HEK293 (cell line): ENCODE results near the gene DAND5.

ENCODE experiments used
- BCL11A ChIP-seq: fragments of 450-650 bp; formaldehyde crosslinking; IDR thresholded peaks from 2 replicates; pipeline ENCODE4 v1.5.1; 2016; ENCODE audit warnings: low read depth, missing biosample characterization, missing genetic modification characterization
- GLIS1 ChIP-seq: fragments of 450-650 bp; formaldehyde crosslinking; IDR thresholded peaks from 2 replicates; pipeline ENCODE4 v1.5.1; 2016; ENCODE audit warnings: missing biosample characterization, missing genetic modification characterization
- HOXA7 ChIP-seq: sonication (generic); formaldehyde crosslinking; IDR thresholded peaks from 2 replicates; pipeline ENCODE4 v1.8.1; 2022; ENCODE audit warnings: missing genetic modification reagents, borderline replicate concordance
- ZEB2 ChIP-seq: fragments of 450-650 bp; formaldehyde crosslinking; IDR thresholded peaks from 2 replicates; pipeline ENCODE4 v1.5.1; 2016; ENCODE audit warnings: missing biosample characterization, missing genetic modification characterization
- ZNF112 ChIP-seq: fragments of 450-650 bp; formaldehyde crosslinking; IDR thresholded peaks from 2 replicates; pipeline ENCODE4 v1.5.0; 2017; ENCODE audit warnings: missing biosample characterization, missing genetic modification characterization
- ZNF16 ChIP-seq: fragments of 450-650 bp; formaldehyde crosslinking; IDR thresholded peaks from 2 replicates; pipeline ENCODE4 v1.5.1; 2016; ENCODE audit warnings: low read depth, missing biosample characterization, missing genetic modification characterization
- ZNF175 ChIP-seq: fragments of 450-650 bp; formaldehyde crosslinking; IDR thresholded peaks from 2 replicates; pipeline ENCODE4 v1.5.1; 2016; ENCODE audit warnings: missing biosample characterization, missing genetic modification characterization
- ZNF211 ChIP-seq: fragments of 450-650 bp; formaldehyde crosslinking; IDR thresholded peaks from 2 replicates; pipeline ENCODE4 v1.5.1; 2016; ENCODE audit warnings: low read depth, missing biosample characterization, missing genetic modification characterization
- ZNF23 ChIP-seq: fragments of 450-650 bp; formaldehyde crosslinking; IDR thresholded peaks from 2 replicates; pipeline ENCODE4 v1.5.1; 2016; ENCODE audit warnings: missing biosample characterization, missing genetic modification characterization, borderline replicate concordance
- ZNF239 ChIP-seq: fragments of 450-650 bp; formaldehyde crosslinking; IDR thresholded peaks from 2 replicates; pipeline ENCODE4 v1.5.1; 2016; ENCODE audit warnings: missing biosample characterization, missing genetic modification characterization
- ZNF24 ChIP-seq: fragments of 450-650 bp; formaldehyde crosslinking; IDR thresholded peaks from 2 replicates; pipeline ENCODE4 v1.5.1; 2016; ENCODE audit warnings: missing biosample characterization, missing genetic modification characterization
- ZNF274 ChIP-seq, 2 experiments: fragments of 200-500 bp in 1 of 2; fragments of 450-650 bp in 1 of 2; sonication (Bioruptor generic) in 1 of 2; formaldehyde crosslinking in 1 of 2; IDR thresholded peaks; 2 replicates each; pipeline versions ENCODE4 v1.5.1 to v1.6.1; 2014 to 2016; ENCODE audit warnings: borderline replicate concordance in 1 of 2, inconsistent platforms in 1 of 2, low read length in 1 of 2, missing biosample characterization in 1 of 2, missing genetic modification characterization in 1 of 2
- ZNF302 ChIP-seq: fragments of 450-650 bp; formaldehyde crosslinking; IDR thresholded peaks from 2 replicates; pipeline ENCODE4 v1.5.1; 2016; ENCODE audit warnings: missing biosample characterization, missing genetic modification characterization, low read depth
- ZNF324 ChIP-seq: fragments of 450-650 bp; formaldehyde crosslinking; IDR thresholded peaks from 2 replicates; pipeline ENCODE4 v1.5.1; 2016; ENCODE audit warnings: missing biosample characterization, missing genetic modification characterization
- ZNF394 ChIP-seq: fragments of 450-650 bp; formaldehyde crosslinking; IDR thresholded peaks from 2 replicates; pipeline ENCODE4 v1.5.1; 2016; ENCODE audit warnings: missing biosample characterization, missing genetic modification characterization, mild to moderate bottlenecking, moderate library complexity, borderline replicate concordance
- ZNF555 ChIP-seq: fragments of 450-650 bp; formaldehyde crosslinking; conservative IDR thresholded peaks from 2 replicates; pipeline ENCODE4 v1.5.1; 2017; ENCODE audit warnings: missing biosample characterization, mild to moderate bottlenecking, missing genetic modification characterization, inconsistent platforms
- ZNF561 ChIP-seq: fragments of 450-650 bp; IDR thresholded peaks from 2 replicates; pipeline ENCODE4 v1.5.1; 2018; ENCODE audit warnings: missing biosample characterization, missing genetic modification characterization, borderline replicate concordance
- ZNF707 ChIP-seq: fragments of 450-650 bp; formaldehyde crosslinking; IDR thresholded peaks from 2 replicates; pipeline ENCODE4 v1.5.1; 2016; ENCODE audit warnings: missing biosample characterization, missing genetic modification characterization
- ZNF843 ChIP-seq: fragments of 450-650 bp; formaldehyde crosslinking; IDR thresholded peaks from 2 replicates; pipeline ENCODE4 v1.5.1; 2016; ENCODE audit warnings: missing biosample characterization, missing genetic modification characterization
- TF ChIP-seq, protein P1 (sequence below): fragments of 450-650 bp; formaldehyde crosslinking; IDR thresholded peaks from 2 replicates; pipeline ENCODE4 v1.5.1; 2016; ENCODE audit warnings: missing biosample characterization, missing genetic modification characterization
- TF ChIP-seq, protein P2 (sequence below): fragments of 450-650 bp; formaldehyde crosslinking; IDR thresholded peaks from 2 replicates; pipeline ENCODE4 v1.5.1; 2016; ENCODE audit warnings: missing biosample characterization, missing genetic modification characterization
- TF ChIP-seq, protein P3 (sequence below): fragments of 450-650 bp; formaldehyde crosslinking; IDR thresholded peaks from 2 replicates; pipeline ENCODE4 v1.5.1; 2016; ENCODE audit warnings: missing biosample characterization, missing genetic modification characterization, borderline replicate concordance
- TF ChIP-seq, protein P4 (sequence below): fragments of 450-650 bp; formaldehyde crosslinking; IDR thresholded peaks from 2 replicates; pipeline ENCODE4 v1.5.1; 2016; ENCODE audit warnings: missing biosample characterization, missing genetic modification characterization
- TF ChIP-seq, protein P5 (sequence below): fragments of 450-650 bp; formaldehyde crosslinking; IDR thresholded peaks from 2 replicates; pipeline ENCODE4; 2016; ENCODE audit warnings: missing biosample characterization, missing genetic modification characterization
- TF ChIP-seq, protein P6 (sequence below): fragments of 450-650 bp; formaldehyde crosslinking; IDR thresholded peaks from 2 replicates; pipeline ENCODE4 v1.5.1; 2016; ENCODE audit warnings: missing biosample characterization, missing genetic modification characterization

The DAND5 gene

DNA sequence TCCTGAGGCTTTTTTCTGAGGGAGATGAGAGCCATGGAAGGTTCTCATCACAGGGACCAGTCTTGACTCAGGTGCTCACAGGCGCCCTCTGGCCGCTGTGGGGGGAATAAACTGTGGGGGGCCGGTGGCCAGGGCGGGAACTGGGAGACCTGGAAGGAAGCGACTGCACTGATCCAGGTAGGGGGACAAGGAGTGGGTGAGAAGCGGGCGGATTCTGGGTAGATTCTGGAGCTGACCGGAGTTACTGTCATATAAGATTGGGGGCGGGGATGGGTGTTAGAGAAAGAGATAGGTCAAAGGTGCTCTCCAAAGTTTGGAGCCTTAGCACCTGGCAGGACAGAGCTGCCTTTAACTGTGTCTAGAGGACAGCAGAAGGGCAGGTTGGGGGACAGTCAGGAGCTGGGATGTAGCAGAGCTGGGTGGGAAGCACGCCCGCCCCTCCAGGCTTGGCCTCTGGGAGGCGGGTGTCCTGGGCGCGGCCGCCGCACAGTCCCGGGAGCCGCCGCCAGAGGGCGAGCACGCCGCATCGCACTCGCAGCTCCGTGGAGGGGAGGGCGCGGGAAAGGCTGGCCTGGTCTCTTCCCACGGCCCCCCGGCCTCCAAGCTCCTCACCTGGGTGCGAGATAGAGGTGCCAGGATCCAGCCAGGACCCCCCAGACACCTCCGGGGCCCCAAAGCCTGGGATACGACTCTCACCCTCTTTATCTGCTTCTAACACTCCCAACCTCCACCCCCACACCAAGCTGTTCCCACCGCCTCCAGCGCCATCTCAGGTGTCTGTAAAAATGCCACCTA, 4.2 kb upstream of the DAND5 start (continued):
- TF ChIP-seq, protein P1, sequence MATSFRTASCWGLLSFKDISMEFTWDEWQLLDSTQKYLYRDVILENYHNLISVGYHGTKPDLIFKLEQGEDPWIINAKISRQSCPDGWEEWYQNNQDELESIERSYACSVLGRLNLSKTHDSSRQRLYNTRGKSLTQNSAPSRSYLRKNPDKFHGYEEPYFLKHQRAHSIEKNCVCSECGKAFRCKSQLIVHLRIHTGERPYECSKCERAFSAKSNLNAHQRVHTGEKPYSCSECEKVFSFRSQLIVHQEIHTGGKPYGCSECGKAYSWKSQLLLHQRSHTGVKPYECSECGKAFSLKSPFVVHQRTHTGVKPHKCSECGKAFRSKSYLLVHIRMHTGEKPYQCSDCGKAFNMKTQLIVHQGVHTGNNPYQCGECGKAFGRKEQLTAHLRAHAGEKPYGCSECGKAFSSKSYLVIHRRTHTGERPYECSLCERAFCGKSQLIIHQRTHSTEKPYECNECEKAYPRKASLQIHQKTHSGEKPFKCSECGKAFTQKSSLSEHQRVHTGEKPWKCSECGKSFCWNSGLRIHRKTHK (tag by site-specific recombination) = no peak
- TF ChIP-seq, protein P2, sequence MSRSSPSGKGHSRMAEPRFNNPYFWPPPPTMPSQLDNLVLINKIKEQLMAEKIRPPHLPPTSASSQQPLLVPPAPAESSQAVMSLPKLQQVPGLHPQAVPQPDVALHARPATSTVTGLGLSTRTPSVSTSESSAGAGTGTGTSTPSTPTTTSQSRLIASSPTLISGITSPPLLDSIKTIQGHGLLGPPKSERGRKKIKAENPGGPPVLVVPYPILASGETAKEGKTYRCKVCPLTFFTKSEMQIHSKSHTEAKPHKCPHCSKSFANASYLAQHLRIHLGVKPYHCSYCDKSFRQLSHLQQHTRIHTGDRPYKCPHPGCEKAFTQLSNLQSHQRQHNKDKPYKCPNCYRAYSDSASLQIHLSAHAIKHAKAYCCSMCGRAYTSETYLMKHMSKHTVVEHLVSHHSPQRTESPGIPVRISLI (tag by site-specific recombination) = no peak
- TF ChIP-seq ZNF394 = peak; percentile 67
- no peak for TF ChIP-seq BCL11A (tag by site-specific recombination)
- TF ChIP-seq, protein P3, sequence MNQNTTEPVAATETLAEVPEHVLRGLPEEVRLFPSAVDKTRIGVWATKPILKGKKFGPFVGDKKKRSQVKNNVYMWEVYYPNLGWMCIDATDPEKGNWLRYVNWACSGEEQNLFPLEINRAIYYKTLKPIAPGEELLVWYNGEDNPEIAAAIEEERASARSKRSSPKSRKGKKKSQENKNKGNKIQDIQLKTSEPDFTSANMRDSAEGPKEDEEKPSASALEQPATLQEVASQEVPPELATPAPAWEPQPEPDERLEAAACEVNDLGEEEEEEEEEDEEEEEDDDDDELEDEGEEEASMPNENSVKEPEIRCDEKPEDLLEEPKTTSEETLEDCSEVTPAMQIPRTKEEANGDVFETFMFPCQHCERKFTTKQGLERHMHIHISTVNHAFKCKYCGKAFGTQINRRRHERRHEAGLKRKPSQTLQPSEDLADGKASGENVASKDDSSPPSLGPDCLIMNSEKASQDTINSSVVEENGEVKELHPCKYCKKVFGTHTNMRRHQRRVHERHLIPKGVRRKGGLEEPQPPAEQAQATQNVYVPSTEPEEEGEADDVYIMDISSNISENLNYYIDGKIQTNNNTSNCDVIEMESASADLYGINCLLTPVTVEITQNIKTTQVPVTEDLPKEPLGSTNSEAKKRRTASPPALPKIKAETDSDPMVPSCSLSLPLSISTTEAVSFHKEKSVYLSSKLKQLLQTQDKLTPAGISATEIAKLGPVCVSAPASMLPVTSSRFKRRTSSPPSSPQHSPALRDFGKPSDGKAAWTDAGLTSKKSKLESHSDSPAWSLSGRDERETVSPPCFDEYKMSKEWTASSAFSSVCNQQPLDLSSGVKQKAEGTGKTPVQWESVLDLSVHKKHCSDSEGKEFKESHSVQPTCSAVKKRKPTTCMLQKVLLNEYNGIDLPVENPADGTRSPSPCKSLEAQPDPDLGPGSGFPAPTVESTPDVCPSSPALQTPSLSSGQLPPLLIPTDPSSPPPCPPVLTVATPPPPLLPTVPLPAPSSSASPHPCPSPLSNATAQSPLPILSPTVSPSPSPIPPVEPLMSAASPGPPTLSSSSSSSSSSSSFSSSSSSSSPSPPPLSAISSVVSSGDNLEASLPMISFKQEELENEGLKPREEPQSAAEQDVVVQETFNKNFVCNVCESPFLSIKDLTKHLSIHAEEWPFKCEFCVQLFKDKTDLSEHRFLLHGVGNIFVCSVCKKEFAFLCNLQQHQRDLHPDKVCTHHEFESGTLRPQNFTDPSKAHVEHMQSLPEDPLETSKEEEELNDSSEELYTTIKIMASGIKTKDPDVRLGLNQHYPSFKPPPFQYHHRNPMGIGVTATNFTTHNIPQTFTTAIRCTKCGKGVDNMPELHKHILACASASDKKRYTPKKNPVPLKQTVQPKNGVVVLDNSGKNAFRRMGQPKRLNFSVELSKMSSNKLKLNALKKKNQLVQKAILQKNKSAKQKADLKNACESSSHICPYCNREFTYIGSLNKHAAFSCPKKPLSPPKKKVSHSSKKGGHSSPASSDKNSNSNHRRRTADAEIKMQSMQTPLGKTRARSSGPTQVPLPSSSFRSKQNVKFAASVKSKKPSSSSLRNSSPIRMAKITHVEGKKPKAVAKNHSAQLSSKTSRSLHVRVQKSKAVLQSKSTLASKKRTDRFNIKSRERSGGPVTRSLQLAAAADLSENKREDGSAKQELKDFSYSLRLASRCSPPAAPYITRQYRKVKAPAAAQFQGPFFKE (tag by site-specific recombination) = no peak
- TF ChIP-seq ZNF211 (tag by site-specific recombination) = no peak
- TF ChIP-seq ZNF324 (tag by site-specific recombination) = peak; percentile 71
- no peak for TF ChIP-seq ZNF112 (tag by site-specific recombination)
- no peak for TF ChIP-seq ZNF274 (IDR thresholded peaks at IDR 0.05; ENCODE audit: low read length)
- no peak for TF ChIP-seq ZNF274 (tag by site-specific recombination; IDR thresholded peaks at IDR 0.05; ENCODE audit: borderline replicate concordance)
- TF ChIP-seq ZNF843 (tag by site-specific recombination) = peak; percentile 52
- no peak; the same call in 1 of the 2 replicates for TF ChIP-seq ZNF24 (tag by site-specific recombination)
- TF ChIP-seq ZNF23 = no peak
- no peak for TF ChIP-seq ZNF555
- no peak for TF ChIP-seq ZNF239 (tag by site-specific recombination)
- TF ChIP-seq, protein P4, sequence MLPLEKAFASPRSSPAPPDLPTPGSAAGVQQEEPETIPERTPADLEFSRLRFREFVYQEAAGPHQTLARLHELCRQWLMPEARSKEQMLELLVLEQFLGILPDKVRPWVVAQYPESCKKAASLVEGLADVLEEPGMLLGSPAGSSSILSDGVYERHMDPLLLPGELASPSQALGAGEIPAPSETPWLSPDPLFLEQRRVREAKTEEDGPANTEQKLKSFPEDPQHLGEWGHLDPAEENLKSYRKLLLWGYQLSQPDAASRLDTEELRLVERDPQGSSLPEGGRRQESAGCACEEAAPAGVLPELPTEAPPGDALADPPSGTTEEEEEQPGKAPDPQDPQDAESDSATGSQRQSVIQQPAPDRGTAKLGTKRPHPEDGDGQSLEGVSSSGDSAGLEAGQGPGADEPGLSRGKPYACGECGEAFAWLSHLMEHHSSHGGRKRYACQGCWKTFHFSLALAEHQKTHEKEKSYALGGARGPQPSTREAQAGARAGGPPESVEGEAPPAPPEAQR (tag by site-specific recombination) = no peak
- TF ChIP-seq, protein P5, sequence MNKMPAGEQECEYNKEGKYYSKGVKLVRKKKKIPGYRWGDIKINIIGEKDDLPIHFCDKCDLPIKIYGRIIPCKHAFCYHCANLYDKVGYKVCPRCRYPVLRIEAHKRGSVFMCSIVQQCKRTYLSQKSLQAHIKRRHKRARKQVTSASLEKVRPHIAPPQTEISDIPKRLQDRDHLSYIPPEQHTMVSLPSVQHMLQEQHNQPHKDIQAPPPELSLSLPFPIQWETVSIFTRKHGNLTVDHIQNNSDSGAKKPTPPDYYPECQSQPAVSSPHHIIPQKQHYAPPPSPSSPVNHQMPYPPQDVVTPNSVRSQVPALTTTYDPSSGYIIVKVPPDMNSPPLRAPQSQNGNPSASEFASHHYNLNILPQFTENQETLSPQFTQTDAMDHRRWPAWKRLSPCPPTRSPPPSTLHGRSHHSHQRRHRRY (tag by site-specific recombination) = no peak
- no peak for TF ChIP-seq ZNF707
- TF ChIP-seq, protein P6, sequence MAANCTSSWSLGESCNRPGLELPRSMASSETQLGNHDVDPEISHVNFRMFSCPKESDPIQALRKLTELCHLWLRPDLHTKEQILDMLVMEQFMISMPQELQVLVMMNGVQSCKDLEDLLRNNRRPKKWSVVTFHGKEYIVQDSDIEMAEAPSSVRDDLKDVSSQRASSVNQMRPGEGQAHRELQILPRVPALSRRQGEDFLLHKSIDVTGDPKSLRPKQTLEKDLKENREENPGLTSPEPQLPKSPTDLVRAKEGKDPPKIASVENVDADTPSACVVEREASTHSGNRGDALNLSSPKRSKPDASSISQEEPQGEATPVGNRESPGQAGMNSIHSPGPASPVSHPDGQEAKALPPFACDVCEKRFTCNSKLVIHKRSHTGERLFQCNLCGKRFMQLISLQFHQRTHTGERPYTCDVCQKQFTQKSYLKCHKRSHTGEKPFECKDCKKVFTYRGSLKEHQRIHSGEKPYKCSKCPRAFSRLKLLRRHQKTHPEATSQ (tag by site-specific recombination) = peak; percentile 68; the same call in 1 of the 2 replicates
- TF ChIP-seq HOXA7 (CRISPR knock-in tag) = no peak
- TF ChIP-seq ZNF175 = no peak
- TF ChIP-seq ZNF16 = peak; percentile 91
- peak; percentile 87; the same call in 1 of the 2 replicates for TF ChIP-seq ZNF561 (tag by site-specific recombination)
- TF ChIP-seq ZEB2 (tag by site-specific recombination) = peak; percentile 89
- no peak for TF ChIP-seq ZNF302 (tag by site-specific recombination)
- peak; percentile 77 for TF ChIP-seq GLIS1 (tag by site-specific recombination)
